C4-2B (cell line): ENCODE measurements around the gene BRINP2.
"Not testable (repeated sequence)": the region's sequence is repeated elsewhere in the genome, so short reads cannot be mapped to it uniquely, and the experiment has no call there.

Source experiments
- H3K27ac ChIP-seq: fragments of 450-650 bp; 2 replicates; pipeline ENCODE4 v1.5.1; 2017
- ZFX ChIP-seq: fragments of 450-650 bp; IDR thresholded peaks from 2 replicates; pipeline ENCODE4 v1.6.1; 2017
- TF ChIP-seq, protein P1 (sequence below): fragments of 450-650 bp; conservative IDR thresholded peaks from 2 replicates; pipeline ENCODE4 v1.5.1; 2017; ENCODE audit warnings: mild to moderate bottlenecking

Gene BRINP2

DNA sequence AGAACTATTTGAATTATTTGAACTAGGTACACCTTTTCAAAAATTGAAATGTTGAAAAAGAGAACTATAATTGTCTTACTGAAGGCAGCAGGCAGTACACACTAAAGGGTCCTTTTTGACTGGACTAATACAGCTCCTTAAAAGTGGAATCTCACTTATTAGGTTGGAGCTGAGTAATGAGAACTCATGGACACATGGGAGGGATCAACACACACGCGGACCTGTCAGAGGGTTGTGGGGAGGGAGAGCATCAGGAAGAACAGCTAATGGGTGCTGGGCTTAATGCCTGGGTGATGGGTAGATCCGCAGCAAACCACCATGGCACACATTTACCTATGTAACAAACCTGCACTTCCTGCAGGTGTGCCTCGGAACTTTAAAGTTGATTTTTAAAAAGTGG, 145.0 kb downstream of the BRINP2 start:
- no peak overlapping the region for H3K27ac ChIP-seq
- TF ChIP-seq, protein P1, sequence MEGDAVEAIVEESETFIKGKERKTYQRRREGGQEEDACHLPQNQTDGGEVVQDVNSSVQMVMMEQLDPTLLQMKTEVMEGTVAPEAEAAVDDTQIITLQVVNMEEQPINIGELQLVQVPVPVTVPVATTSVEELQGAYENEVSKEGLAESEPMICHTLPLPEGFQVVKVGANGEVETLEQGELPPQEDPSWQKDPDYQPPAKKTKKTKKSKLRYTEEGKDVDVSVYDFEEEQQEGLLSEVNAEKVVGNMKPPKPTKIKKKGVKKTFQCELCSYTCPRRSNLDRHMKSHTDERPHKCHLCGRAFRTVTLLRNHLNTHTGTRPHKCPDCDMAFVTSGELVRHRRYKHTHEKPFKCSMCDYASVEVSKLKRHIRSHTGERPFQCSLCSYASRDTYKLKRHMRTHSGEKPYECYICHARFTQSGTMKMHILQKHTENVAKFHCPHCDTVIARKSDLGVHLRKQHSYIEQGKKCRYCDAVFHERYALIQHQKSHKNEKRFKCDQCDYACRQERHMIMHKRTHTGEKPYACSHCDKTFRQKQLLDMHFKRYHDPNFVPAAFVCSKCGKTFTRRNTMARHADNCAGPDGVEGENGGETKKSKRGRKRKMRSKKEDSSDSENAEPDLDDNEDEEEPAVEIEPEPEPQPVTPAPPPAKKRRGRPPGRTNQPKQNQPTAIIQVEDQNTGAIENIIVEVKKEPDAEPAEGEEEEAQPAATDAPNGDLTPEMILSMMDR, result no peak
- no peak for TF ChIP-seq ZFX

- not testable (repeated sequence) for H3K27ac ChIP-seq
Measured at GRCh38 chr1:177321434-177321833, 150.7 kb downstream of the BRINP2 start.

DNA sequence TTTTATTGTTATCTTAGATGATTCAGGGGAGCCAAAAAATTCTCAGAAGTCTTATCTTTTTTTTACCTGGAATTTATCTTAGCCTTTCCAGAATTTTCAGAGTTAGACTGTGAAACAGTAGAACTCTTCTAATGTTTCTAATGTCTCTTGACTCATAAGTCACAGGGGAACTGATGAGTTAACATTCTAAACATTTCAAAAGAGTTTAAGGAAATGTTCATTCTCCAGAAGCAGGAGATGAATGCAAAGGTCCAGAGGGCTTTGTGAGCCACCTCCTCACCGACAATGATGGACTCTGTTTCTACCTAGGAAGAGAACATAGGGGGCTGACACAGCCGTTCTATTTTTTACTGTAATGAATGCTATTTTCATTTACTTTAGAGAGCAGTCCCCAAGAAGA, 157.5 kb downstream of the BRINP2 start:
- no peak for TF ChIP-seq ZFX
- TF ChIP-seq, protein P1, result no peak
- no peak overlapping the region for H3K27ac ChIP-seq

DNA sequence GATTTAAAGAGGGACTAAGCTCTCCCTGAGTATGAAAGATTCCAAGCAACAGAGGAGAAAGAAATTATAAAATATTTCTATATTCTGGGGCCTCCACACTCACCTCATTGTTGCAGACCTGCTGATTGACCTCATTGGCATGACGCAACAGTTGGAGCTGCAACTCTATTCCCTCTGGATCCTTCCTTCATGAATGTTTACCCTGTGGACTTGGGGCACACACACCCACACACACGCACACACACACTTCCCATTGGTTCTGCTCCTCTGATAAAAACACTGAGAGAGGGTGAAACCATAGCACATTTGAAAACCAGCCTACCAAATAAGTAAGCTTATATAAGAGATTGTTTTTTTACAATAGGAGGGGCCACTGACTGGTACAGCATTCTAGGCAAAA, 159.1 kb downstream of the BRINP2 start:
- TF ChIP-seq, protein P1, result no peak
- TF ChIP-seq ZFX, result no peak
- no peak overlapping the region for H3K27ac ChIP-seq
